ENCODE results near the gene SLC25A10.
"Not testable (repeated sequence)": the region's sequence is repeated elsewhere in the genome, so short reads cannot be mapped to it uniquely, and the experiment has no call there.

Gene SLC25A10

DNA sequence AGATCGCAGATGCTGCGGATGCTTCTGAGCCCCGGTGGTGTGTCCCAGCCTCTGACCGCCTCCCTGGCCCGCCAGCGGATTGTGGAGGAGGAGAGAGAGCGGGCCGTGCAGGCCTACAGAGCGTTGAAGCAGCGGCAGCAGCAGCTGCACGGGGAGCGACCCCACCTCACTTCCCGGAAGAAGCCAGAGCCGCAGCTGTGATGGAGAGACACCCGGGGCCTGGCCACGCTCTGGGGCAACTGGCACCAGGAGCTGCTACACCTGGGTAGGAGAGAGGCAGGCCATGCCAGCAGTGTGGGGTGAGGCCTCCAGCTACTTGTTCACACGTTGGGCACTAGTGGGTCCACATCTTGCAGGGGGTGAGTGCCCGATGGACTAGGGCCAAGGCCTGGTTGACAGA is 39.6 kb upstream of the SLC25A10 start:
- Histone ChIP-seq H3K27ac (no peak overlapping the region), H3K4me3 (no peak overlapping the region)
- DNase-seq (ENCODE audit: low spot score): no peak
- TF ChIP-seq, protein P1, sequence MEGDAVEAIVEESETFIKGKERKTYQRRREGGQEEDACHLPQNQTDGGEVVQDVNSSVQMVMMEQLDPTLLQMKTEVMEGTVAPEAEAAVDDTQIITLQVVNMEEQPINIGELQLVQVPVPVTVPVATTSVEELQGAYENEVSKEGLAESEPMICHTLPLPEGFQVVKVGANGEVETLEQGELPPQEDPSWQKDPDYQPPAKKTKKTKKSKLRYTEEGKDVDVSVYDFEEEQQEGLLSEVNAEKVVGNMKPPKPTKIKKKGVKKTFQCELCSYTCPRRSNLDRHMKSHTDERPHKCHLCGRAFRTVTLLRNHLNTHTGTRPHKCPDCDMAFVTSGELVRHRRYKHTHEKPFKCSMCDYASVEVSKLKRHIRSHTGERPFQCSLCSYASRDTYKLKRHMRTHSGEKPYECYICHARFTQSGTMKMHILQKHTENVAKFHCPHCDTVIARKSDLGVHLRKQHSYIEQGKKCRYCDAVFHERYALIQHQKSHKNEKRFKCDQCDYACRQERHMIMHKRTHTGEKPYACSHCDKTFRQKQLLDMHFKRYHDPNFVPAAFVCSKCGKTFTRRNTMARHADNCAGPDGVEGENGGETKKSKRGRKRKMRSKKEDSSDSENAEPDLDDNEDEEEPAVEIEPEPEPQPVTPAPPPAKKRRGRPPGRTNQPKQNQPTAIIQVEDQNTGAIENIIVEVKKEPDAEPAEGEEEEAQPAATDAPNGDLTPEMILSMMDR (IDR thresholded peaks at IDR 0.05): no peak

DNA sequence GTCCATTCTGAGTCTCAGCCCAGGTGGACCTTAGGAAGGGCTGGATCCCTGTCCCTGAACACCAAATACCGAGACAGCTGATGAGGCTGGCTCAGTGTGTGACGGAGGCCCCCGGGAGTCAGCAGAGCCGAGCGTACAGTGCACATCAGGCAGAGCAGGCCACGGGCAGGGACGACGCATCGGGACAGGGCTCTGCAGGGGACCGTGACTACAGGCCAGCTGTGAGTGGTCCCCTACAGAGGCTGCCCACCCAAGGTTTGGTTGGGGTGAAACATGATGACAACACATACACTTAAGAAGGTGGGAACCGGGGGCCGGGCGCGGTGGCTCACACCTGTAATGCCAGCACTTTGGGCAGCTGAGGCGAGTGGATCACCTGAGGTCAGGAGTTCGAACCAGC is 39.1 kb upstream of the SLC25A10 start:
- TF ChIP-seq, protein P1 (IDR thresholded peaks at IDR 0.05): no peak
- no peak for DNase-seq (ENCODE audit: low spot score)
- no peak overlapping the region for H3K27ac ChIP-seq
- no peak overlapping the region for H3K4me3 ChIP-seq

DNA sequence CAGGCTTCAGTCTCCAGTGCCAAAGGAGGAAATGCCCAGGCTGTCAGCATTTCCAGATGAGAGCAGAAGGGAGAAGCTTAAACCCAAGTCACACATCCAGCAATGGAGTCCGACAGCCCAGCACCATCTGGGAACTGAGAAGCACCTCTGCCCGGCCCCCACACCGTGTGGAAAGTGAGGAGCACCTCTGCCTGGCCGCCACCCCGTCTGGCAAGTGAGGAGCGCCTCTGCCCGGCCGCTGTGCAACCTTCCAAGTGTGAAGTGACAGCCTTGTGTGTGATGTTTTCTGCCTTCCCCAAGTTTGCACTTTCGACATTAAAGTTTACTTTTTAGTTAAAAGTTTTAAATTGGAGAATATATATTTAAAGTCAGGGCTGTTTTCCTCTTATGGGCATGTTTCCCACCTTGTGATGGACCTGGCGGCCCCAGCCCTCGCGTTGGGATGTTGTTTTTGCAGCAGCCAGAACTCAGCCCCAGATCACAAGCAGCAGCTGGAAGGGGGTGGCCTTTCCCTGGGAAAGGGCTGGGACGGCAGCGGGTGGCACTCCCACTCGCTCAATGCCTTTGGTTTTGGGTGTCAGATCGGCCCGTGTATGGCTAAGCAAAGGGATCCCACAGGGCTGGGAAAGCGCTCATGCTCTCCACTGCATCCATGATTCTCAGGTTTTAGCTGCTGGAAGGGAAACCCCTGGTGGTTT is 38.4 kb upstream of the SLC25A10 start:
- Histone ChIP-seq H3K4me3 (no peak overlapping the region), H3K27ac (no peak overlapping the region)
- TF ChIP-seq, protein P1 (IDR thresholded peaks at IDR 0.05): no peak
- no peak for DNase-seq (ENCODE audit: low spot score)

DNA sequence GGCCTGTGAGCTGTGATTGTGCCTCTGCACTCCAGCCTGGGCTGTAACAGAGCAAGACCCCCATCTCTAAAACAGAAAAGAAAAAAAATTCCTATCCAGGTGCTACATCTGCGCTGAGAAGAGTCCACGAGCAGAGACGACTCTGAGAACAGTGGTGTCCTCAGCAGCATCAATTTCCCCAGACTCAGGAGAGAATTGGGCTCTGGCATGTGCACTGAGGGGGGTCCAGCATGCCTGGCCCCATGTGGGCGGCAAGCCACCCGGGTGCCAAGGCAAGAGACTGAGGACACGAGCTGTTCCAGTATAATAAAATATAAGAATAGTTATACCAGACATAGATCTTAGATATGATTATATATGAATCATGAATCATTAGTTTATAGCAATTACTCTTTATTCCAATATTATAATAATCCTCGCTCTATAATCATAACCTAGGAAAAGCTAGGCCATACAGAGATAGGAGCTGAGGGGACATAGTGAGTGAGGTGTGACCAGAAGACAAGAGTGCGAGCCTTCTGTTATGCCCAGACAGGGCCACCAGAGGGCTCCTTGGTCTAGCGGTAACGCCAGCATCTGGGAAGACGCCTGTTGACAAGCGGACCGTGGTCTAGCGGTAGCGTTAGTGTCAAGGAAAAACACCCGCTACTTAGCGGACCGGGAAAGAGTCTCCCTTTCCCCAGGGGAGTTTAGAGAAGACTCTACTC is 36.4 kb upstream of the SLC25A10 start:
- H3K27ac ChIP-seq; H3K4me3 ChIP-seq; DNase-seq (ENCODE audit: low spot score): not testable (repeated sequence)
- TF ChIP-seq, protein P1 (IDR thresholded peaks at IDR 0.05): peak; percentile 54

DNA sequence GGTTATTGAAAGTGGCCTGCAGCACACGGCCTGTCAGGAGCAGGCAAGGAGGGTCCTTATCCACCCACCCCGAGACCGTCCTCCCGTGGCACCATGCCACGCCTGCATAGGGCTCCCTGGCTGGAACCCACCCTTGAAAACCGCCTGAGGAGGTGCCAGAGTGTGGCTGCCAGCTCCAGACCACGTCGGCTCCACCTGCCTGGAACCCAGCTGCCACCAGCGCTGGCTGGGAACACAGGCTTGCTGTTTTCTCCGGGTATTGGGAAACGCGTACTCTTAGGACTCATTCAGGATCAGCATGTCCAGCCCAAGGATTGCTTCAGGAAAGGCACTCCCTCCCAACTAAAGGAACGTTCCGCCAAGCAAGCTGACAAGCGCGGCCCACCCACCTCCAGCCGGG is 35.2 kb upstream of the SLC25A10 start:
- Histone ChIP-seq H3K4me3 (no peak overlapping the region), H3K27ac (no peak overlapping the region)
- TF ChIP-seq, protein P1 (IDR thresholded peaks at IDR 0.05): no peak
- DNase-seq (ENCODE audit: low spot score): no peak

DNA sequence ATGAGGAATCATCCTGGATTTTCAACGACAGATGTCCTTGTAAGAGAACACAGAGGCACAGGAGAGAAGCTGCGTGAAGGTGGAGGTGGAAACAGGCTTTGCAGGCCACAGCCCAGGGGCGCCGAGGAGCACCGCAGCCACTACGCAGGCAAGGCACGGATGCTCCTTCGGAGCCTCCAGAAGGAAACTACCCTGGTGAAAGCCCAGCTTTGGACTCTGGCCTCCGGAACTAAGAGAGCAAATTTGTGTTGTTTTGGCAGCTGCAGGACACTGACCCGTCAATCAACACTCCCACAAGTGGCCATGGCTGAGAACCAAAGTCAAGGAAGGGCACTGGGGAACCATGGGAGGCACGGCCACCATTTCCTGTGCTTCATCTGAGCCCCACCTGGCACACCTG is 31.9 kb upstream of the SLC25A10 start:
- Histone ChIP-seq H3K4me3 (no peak overlapping the region), H3K27ac (no peak overlapping the region)
- TF ChIP-seq, protein P1 (IDR thresholded peaks at IDR 0.05): no peak
- DNase-seq (ENCODE audit: low spot score): no peak

DNA sequence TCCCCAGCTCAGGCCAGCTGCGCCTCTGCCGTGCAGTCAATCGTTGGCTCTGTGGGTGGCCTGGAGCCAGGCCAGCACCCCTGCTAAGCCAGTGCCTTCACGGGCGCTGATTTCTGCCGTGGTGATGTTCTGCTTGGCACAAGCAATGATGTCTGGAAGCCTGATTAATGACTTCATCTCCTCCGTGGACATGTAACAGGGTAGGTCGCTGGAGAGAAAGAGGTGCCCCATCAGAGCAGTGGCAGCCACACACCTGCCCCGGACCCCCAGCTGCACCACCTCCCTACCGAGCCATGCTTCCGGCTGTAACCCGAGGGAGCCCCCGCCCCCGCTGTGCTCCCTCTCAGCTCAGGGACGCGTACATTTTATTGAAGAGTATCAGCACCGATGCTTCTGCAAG is 30.4 kb upstream of the SLC25A10 start:
- TF ChIP-seq, protein P1 (IDR thresholded peaks at IDR 0.05): no peak
- Histone ChIP-seq H3K27ac (no peak overlapping the region), H3K4me3 (no peak overlapping the region)
- DNase-seq (ENCODE audit: low spot score): no peak
